AG20443 (cell line): ENCODE measurements around the gene WWP2.
A peak's percentile ranks its signal among the peaks of the same experiment; 100 is the strongest.
"Not testable (repeated sequence)": the region's sequence is repeated elsewhere in the genome, so short reads cannot be mapped to it uniquely, and the experiment has no call there.

Experiments used
- DNase-seq: peaks from one replicate; pipeline ENCODE4 v3.0.0; 2012; ENCODE audit warnings: low spot score, mixed read lengths

WWP2 gene

GRCh38 chr16:69796285-69797118 is 34.4 kb downstream of the WWP2 start:
- DNase-seq = peak; percentile 79

- peak; percentile 36 for DNase-seq
Observed at GRCh38 chr16:69798466-69798865, 36.3 kb downstream of the WWP2 start.

GRCh38 chr16:69799611-69800031 is 37.5 kb downstream of the WWP2 start:
- DNase-seq = no peak

- peak; percentile 18 for DNase-seq
Observed at GRCh38 chr16:69804297-69804696, 42.2 kb downstream of the WWP2 start.

- not testable (repeated sequence) for DNase-seq
Observed at GRCh38 chr16:69806776-69807175, 44.6 kb downstream of the WWP2 start.

- DNase-seq = no peak
Observed at GRCh38 chr16:69812688-69813014, 50.5 kb downstream of the WWP2 start.

- DNase-seq = no peak
Observed at GRCh38 chr16:69814078-69814477, 51.9 kb downstream of the WWP2 start.

- DNase-seq = no peak
Observed at GRCh38 chr16:69814561-69814960, 52.4 kb downstream of the WWP2 start.

GRCh38 chr16:69815216-69815883 is 53.2 kb downstream of the WWP2 start:
- DNase-seq = not testable (repeated sequence)

GRCh38 chr16:69816996-69817395 is 54.9 kb downstream of the WWP2 start:
- no peak for DNase-seq

- DNase-seq = no peak
Observed at GRCh38 chr16:69818891-69819545, 56.9 kb downstream of the WWP2 start.

GRCh38 chr16:69820926-69821541 is 58.9 kb downstream of the WWP2 start:
- DNase-seq = peak; percentile 89

GRCh38 chr16:69821844-69822173 is 59.7 kb downstream of the WWP2 start:
- no peak for DNase-seq

GRCh38 chr16:69822174-69822935 is 60.2 kb downstream of the WWP2 start:
- no peak for DNase-seq

- no peak for DNase-seq
Observed at GRCh38 chr16:69823831-69824563, 61.9 kb downstream of the WWP2 start.

GRCh38 chr16:69824564-69825142 is 62.5 kb downstream of the WWP2 start:
- DNase-seq = not testable (repeated sequence)

GRCh38 chr16:69827524-69827923 is 65.4 kb downstream of the WWP2 start:
- no peak for DNase-seq

- DNase-seq = no peak
Observed at GRCh38 chr16:69829338-69829737, 67.2 kb downstream of the WWP2 start.

- no peak for DNase-seq
Observed at GRCh38 chr16:69830146-69830533, 68.0 kb downstream of the WWP2 start.

GRCh38 chr16:69830534-69831211 is 68.5 kb downstream of the WWP2 start:
- no peak for DNase-seq
